ENCODE measurements around the gene CDKN2A.

The CDKN2A gene

GRCh38 chr9:22010866-22011625 lies 16.9 kb upstream of the CDKN2A start:
- Histone ChIP-seq H3K9me3 (ENCODE audit: control insufficient read depth, insufficient read depth, low read length) (no peaks in the 10 kb centered on the region), H4K20me1 (ENCODE audit: control insufficient read depth, insufficient read depth, low read depth, low read length) (no peaks in the 10 kb centered on the region), H3K36me3 (ENCODE audit: control insufficient read depth, low read length) (no peaks in the 10 kb centered on the region), H3F3A (ENCODE audit: control insufficient read depth, insufficient read depth) (no peaks in the 10 kb centered on the region), H3K9me2 (replicated peaks; ENCODE audit: control insufficient read depth, low read length) (no peaks in the 10 kb centered on the region), H3K4me3 (ENCODE audit: low read length) (no peak overlapping the region), H3K27ac (ENCODE audit: low read depth, low read length) (no peak overlapping the region), H3K4me1 (ENCODE audit: control insufficient read depth, low read length) (no peaks in the 10 kb centered on the region), H3K27me3 (ENCODE audit: control insufficient read depth, low read length) (no peaks in the 10 kb centered on the region), H3K79me2 (ENCODE audit: control insufficient read depth, low read length) (no peaks in the 10 kb centered on the region), H3K4me2 (ENCODE audit: low read length) (no peak overlapping the region)
- TF ChIP-seq EZH2phosphoT487 (IDR thresholded peaks at IDR 0.05; ENCODE audit: borderline replicate concordance, low read length): no peak
- TF ChIP-seq CTCF (IDR thresholded peaks at IDR 0.05; ENCODE audit: low read depth, low read length, poor library complexity, severe bottlenecking): no peak

- no peak overlapping the region for H3K4me2 ChIP-seq (ENCODE audit: low read length)
- H3K9me3 ChIP-seq (ENCODE audit: control insufficient read depth, insufficient read depth, low read length): no peaks in the 10 kb centered on the region
- no peak overlapping the region for H3K4me3 ChIP-seq (ENCODE audit: low read length)
- H3K9me2 ChIP-seq (replicated peaks; ENCODE audit: control insufficient read depth, low read length): no peaks in the 10 kb centered on the region
- H4K20me1 ChIP-seq (ENCODE audit: control insufficient read depth, insufficient read depth, low read depth, low read length): no peaks in the 10 kb centered on the region
- no peaks in the 10 kb centered on the region for H3K27me3 ChIP-seq (ENCODE audit: control insufficient read depth, low read length)
- no peak overlapping the region for H3K27ac ChIP-seq (ENCODE audit: low read depth, low read length)
- H3K79me2 ChIP-seq (ENCODE audit: control insufficient read depth, low read length): no peaks in the 10 kb centered on the region
- H3F3A ChIP-seq (ENCODE audit: control insufficient read depth, insufficient read depth): no peaks in the 10 kb centered on the region
- no peak for TF ChIP-seq CTCF (IDR thresholded peaks at IDR 0.05; ENCODE audit: low read depth, low read length, poor library complexity, severe bottlenecking)
- TF ChIP-seq EZH2phosphoT487 (IDR thresholded peaks at IDR 0.05; ENCODE audit: borderline replicate concordance, low read length): no peak
- H3K36me3 ChIP-seq (ENCODE audit: control insufficient read depth, low read length): no peaks in the 10 kb centered on the region
- H3K4me1 ChIP-seq (ENCODE audit: control insufficient read depth, low read length): no peaks in the 10 kb centered on the region
Measured at GRCh38 chr9:22009506-22009867, 15.3 kb upstream of the CDKN2A start.

- H3K36me3 ChIP-seq (ENCODE audit: control insufficient read depth, low read length): no peaks in the 10 kb centered on the region
- H3K9me2 ChIP-seq (replicated peaks; ENCODE audit: control insufficient read depth, low read length): no peaks in the 10 kb centered on the region
- H3K79me2 ChIP-seq (ENCODE audit: control insufficient read depth, low read length): no peaks in the 10 kb centered on the region
- H3K27me3 ChIP-seq (ENCODE audit: control insufficient read depth, low read length): no peaks in the 10 kb centered on the region
- no peak within 1 kb of the TSS for H3K27ac ChIP-seq (ENCODE audit: low read depth, low read length)
- no peak within 1 kb of the TSS for H3K4me3 ChIP-seq (ENCODE audit: low read length)
- no peaks in the 10 kb centered on the region for H3K9me3 ChIP-seq (ENCODE audit: control insufficient read depth, insufficient read depth, low read length)
- H4K20me1 ChIP-seq (ENCODE audit: control insufficient read depth, insufficient read depth, low read depth, low read length): no peaks in the 10 kb centered on the region
- H3K4me1 ChIP-seq (ENCODE audit: control insufficient read depth, low read length): no peaks in the 10 kb centered on the region
- no peaks in the 10 kb centered on the region for H3F3A ChIP-seq (ENCODE audit: control insufficient read depth, insufficient read depth)
- no peak for TF ChIP-seq CTCF (IDR thresholded peaks at IDR 0.05; ENCODE audit: low read depth, low read length, poor library complexity, severe bottlenecking)
- no peak for TF ChIP-seq EZH2phosphoT487 (IDR thresholded peaks at IDR 0.05; ENCODE audit: borderline replicate concordance, low read length)
- no peak within 1 kb of the TSS for H3K4me2 ChIP-seq (ENCODE audit: low read length)
Measured at GRCh38 chr9:22008717-22009505, 14.7 kb upstream of the CDKN2A start, which contains the start of gene CDKN2B. Gene CDKN2B, minus strand, starts transcription at chr9:22009305. Its CDS starts 352 bp downstream, at chr9:22008953.

Measured in DOHH2 (cell line).